ENCODE data around the gene TSPAN9. TPM values are rescaled to one million over a fixed set of nuclear protein-coding genes. Genes with fewer than 3 reads are reported as not detected.

The TSPAN9 gene
- total and polyA plus RNA-seq, 2 of the 4 experiments (the other 2 are of a cell fraction), result 17.7 to 39.1 TPM

DNA sequence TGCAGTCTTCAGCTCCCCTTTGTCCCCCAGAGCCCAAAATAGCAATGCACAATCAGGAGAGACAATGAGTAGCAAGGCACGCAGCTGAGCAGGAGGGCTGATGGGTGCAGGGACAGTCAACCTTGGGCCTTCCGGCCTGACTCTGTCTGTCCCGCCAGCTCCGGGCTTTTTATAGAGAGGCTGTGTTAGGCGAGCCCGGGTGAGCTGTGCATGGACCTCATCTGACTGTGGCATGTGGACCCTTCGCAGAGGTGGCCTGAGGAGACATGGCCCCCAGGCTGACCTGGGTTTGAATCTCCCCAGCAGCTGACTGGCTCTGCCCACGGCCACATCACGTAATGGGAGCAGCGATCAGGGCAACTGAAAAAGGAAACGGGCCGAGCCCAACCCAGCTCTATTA is 177.9 kb downstream of the TSPAN9 start:
- Histone ChIP-seq H3K56ac (ENCODE audit: extremely low read depth, insufficient read depth, low read length) (no peak overlapping the region), H4K5ac (ENCODE audit: low read depth, low read length) (no peak overlapping the region), H3K4ac (ENCODE audit: low read depth, low read length) (no peak overlapping the region), H2AK5ac (ENCODE audit: low read depth, low read length) (no peak overlapping the region), H3K23ac (ENCODE audit: low read depth, low read length) (no peak overlapping the region), H3K27me3 (ENCODE audit: control insufficient read depth, insufficient read depth, low read length) (no peaks in the 10 kb centered on the region), H3K18ac (ENCODE audit: low read depth, low read length) (no peak overlapping the region), H2BK20ac (ENCODE audit: low read depth, low read length) (no peak overlapping the region), H3K9me1 (ENCODE audit: insufficient read depth, low read length) (no peaks in the 10 kb centered on the region; the same call in 1 of the 2 replicates), H3K4me3 (ENCODE audit: insufficient read depth, low read depth, low read length) (no peak overlapping the region), H3K14ac (replicated peaks; ENCODE audit: low read depth, low read length) (no peak overlapping the region), H4K91ac (ENCODE audit: insufficient read depth, low read depth, low read length) (no peak overlapping the region), H2BK5ac (ENCODE audit: low read depth, low read length, poor library complexity, severe bottlenecking) (no peak overlapping the region), H2AK9ac (replicated peaks; ENCODE audit: low read depth, low read length, poor library complexity) (no peak overlapping the region), H3K9me3 (ENCODE audit: control insufficient read depth, insufficient read depth, low read length) (no peaks in the 10 kb centered on the region), H3K79me1 (ENCODE audit: low read depth in 1 of 2, low read length in 2 of 2) (no peaks in the 10 kb centered on the region), H3K9ac (ENCODE audit: low read depth, low read length) (no peak overlapping the region), H4K20me1 (ENCODE audit: insufficient read depth, low read length) (peaks cover 9% of the 10 kb centered on the region; the same call in 1 of the 2 replicates), H4K8ac (ENCODE audit: low read depth in 2 of 2, low read length in 2 of 2) (no peak overlapping the region), H3K36me3 (ENCODE audit: control insufficient read depth, insufficient read depth, low read length) (no peaks in the 10 kb centered on the region), H3K4me2 (ENCODE audit: low read depth, low read length) (no peak overlapping the region), H2BK15ac (ENCODE audit: low read depth, low read length) (no peak overlapping the region), H3K27ac (ENCODE audit: insufficient read depth, low read length) (no peak overlapping the region), H3K4me1 (ENCODE audit: control insufficient read depth, insufficient read depth, low read length) (peaks cover 5% of the 10 kb centered on the region; the same call in 1 of the 2 replicates), H2BK120ac (ENCODE audit: low read depth, low read length) (no peak overlapping the region), H2AFZ (replicated peaks; ENCODE audit: low read length, poor library complexity) (no peak overlapping the region)
- CTCF ChIA-PET, result no interaction called here
- no peak for DNase-seq
- intact Hi-C loops (cut with micrococcal nuclease) (no loop called here), dilution Hi-C loops (cut with HindIII; ENCODE audit: low sequenced_read_pairs, unreplicated experiment) (no loop called here), in situ Hi-C loops (cut with MboI; ENCODE audit: low sequenced_read_pairs) (no loop called here)
- 93% methylated on average over 6 of the region's 12 CpGs; no CpG with 5 or more reads in 1 of the 2 experiments for WGBS, 2 experiments (ENCODE audit: extremely low coverage in 2 of 2, insufficient read length in 1 of 2)
- ATAC-seq (ENCODE audit: low read depth), result no peak
- no TSS peak for BruUV-seq (replicated peaks)
- TF ChIP-seq FOS (IDR thresholded peaks at IDR 0.05; ENCODE audit: low read depth, low read length) (no peak), MAZ (IDR thresholded peaks at IDR 0.05; ENCODE audit: borderline replicate concordance, low read depth, low read length) (no peak), NFE2L2 (IDR thresholded peaks at IDR 0.05; ENCODE audit: low read depth, low read length) (no peak), RAD21 (IDR thresholded peaks at IDR 0.05; ENCODE audit: low read length) (no peak), CHD1 (IDR thresholded peaks at IDR 0.05; ENCODE audit: low read depth, low read length) (no peak), RCOR1 (IDR thresholded peaks at IDR 0.05; ENCODE audit: insufficient replicate concordance, low read length) (no peak), POLR2A (IDR thresholded peaks at IDR 0.05; ENCODE audit: low read depth, low read length) (no peak), SMC3 (IDR thresholded peaks at IDR 0.05; ENCODE audit: low read depth, low read length) (no peak), MXI1 (IDR thresholded peaks at IDR 0.05; ENCODE audit: borderline replicate concordance, low read depth, low read length) (no peak)
- POLR2A ChIA-PET (ENCODE audit: unreplicated experiment), result no interaction called here
